IMR-90 (cell line): Measurements from ENCODE around the gene RBMS3. TPM values are rescaled to one million over a fixed set of nuclear protein-coding genes. Genes with fewer than 3 reads are reported as not detected.

ENCODE experiments used
- ATAC-seq: fragments of 200-7000 bp; cut with Tn5 transposase; 2 replicates; pipeline ENCODE4 v1.9.1; 2020; ENCODE audit warnings: low read depth, mild to moderate bottlenecking, moderate library complexity
- BruUV-seq: library from RNA; stranded (reverse); fragments of 400-500 nt; replicated peaks from 2 replicates; lab custom pipeline; 2021; lab: Mats Ljungman, UMichigan
- CTCF ChIA-PET: fragments of 300-600 bp; formaldehyde crosslinking; extraction: SDS; loops from one replicate; lab custom pipeline; 2021; ENCODE audit warnings: antibody characterized with exemption; lab: Yijun Ruan, JAX
- POLR2A ChIA-PET: fragments of 300-600 bp; sonication (Branson Sonifier 250); formaldehyde crosslinking; loops from one replicate; lab custom pipeline; 2022; ENCODE audit warnings: antibody characterized with exemption; ENCODE audit not compliant: unreplicated experiment; lab: Charles Lee
- DNase-seq: peaks from one replicate; pipeline ENCODE4 v3.0.0; 2013
- H2AFZ ChIP-seq: replicated peaks from 2 replicates; pipeline ENCODE3; 2013; ENCODE audit warnings: low read length, mild to moderate bottlenecking; ENCODE audit not compliant: poor library complexity
- H2AK5ac ChIP-seq: 2 replicates; pipeline ENCODE4 v1.6.1; 2013; ENCODE audit warnings: low read depth, low read length, inconsistent platforms
- H2AK9ac ChIP-seq: replicated peaks from 2 replicates; pipeline ENCODE3; 2013; ENCODE audit warnings: mild to moderate bottlenecking, low read depth, low read length, moderate library complexity; ENCODE audit not compliant: poor library complexity
- H2BK120ac ChIP-seq: 2 replicates; pipeline ENCODE4 v1.6.1; 2013; ENCODE audit warnings: low read depth, low read length, inconsistent platforms
- H2BK15ac ChIP-seq: 3 replicates; pipeline ENCODE4 v1.6.1; 2013; ENCODE audit warnings: low read depth, low read length, inconsistent platforms
- H2BK20ac ChIP-seq: 2 replicates; pipeline ENCODE4 v1.6.1; 2013; ENCODE audit warnings: low read depth, mild to moderate bottlenecking, inconsistent platforms, low read length, moderate library complexity
- H2BK5ac ChIP-seq: 2 replicates; pipeline ENCODE4 v1.6.1; 2013; ENCODE audit warnings: mild to moderate bottlenecking, low read depth, low read length, inconsistent platforms; ENCODE audit not compliant: poor library complexity, severe bottlenecking
- H3K14ac ChIP-seq: replicated peaks from 2 replicates; pipeline ENCODE4 v1.6.1; 2013; ENCODE audit warnings: low read depth, low read length, inconsistent platforms
- H3K18ac ChIP-seq: 2 replicates; pipeline ENCODE4 v1.6.1; 2013; ENCODE audit warnings: low read depth, low read length, control low read depth
- H3K23ac ChIP-seq: 2 replicates; pipeline ENCODE4 v1.6.1; 2013; ENCODE audit warnings: low read depth, low read length, inconsistent platforms
- H3K27ac ChIP-seq: 2 replicates; pipeline ENCODE4 v1.5.1; 2013; ENCODE audit warnings: mild to moderate bottlenecking, control low read depth, low read length; ENCODE audit not compliant: insufficient read depth
- H3K27me3 ChIP-seq: 2 replicates; pipeline ENCODE4 v1.6.1; 2013; ENCODE audit warnings: low read length; ENCODE audit not compliant: control insufficient read depth, insufficient read depth
- H3K36me3 ChIP-seq: 2 replicates; pipeline ENCODE4 v1.6.1; 2013; ENCODE audit warnings: low read length, mixed read lengths; ENCODE audit not compliant: control insufficient read depth, insufficient read depth
- H3K4ac ChIP-seq: 2 replicates; pipeline ENCODE4 v1.6.1; 2013; ENCODE audit warnings: low read depth, low read length, inconsistent platforms
- H3K4me1 ChIP-seq: 2 replicates; pipeline ENCODE4 v1.6.1; 2013; ENCODE audit warnings: low read length, mixed read lengths; ENCODE audit not compliant: control insufficient read depth, insufficient read depth
- H3K4me2 ChIP-seq: 2 replicates; pipeline ENCODE4 v1.6.1; 2013; ENCODE audit warnings: low read depth, mild to moderate bottlenecking, control low read depth, low read length, moderate library complexity
- H3K4me3 ChIP-seq: 2 replicates; pipeline ENCODE4 v1.5.1; 2013; ENCODE audit warnings: low read depth, mild to moderate bottlenecking, control low read depth, low read length, moderate library complexity; ENCODE audit not compliant: insufficient read depth
- H3K56ac ChIP-seq: 2 replicates; pipeline ENCODE4 v1.6.1; 2013; ENCODE audit warnings: low read length, inconsistent platforms; ENCODE audit not compliant: insufficient read depth; ENCODE audit errors: extremely low read depth
- H3K79me1 ChIP-seq, 2 experiments: 2 replicates each; pipeline ENCODE4 v1.6.1; 2013; ENCODE audit warnings: low read length in 2 of 2, inconsistent platforms in 1 of 2, low read depth in 1 of 2
- H3K9ac ChIP-seq: 2 replicates; pipeline ENCODE4 v1.6.1; 2013; ENCODE audit warnings: low read depth, low read length, control low read depth
- H3K9me1 ChIP-seq: 2 replicates; pipeline ENCODE4 v1.6.1; 2013; ENCODE audit warnings: low read length, inconsistent platforms; ENCODE audit not compliant: insufficient read depth
- H3K9me3 ChIP-seq: 2 replicates; pipeline ENCODE4 v1.6.1; 2013; ENCODE audit warnings: low read length; ENCODE audit not compliant: control insufficient read depth, insufficient read depth
- H4K20me1 ChIP-seq: 2 replicates; pipeline ENCODE4 v1.6.1; 2013; ENCODE audit warnings: low read length, inconsistent platforms; ENCODE audit not compliant: insufficient read depth
- H4K5ac ChIP-seq: 2 replicates; pipeline ENCODE4 v1.6.1; 2013; ENCODE audit warnings: mild to moderate bottlenecking, low read depth, low read length, control low read depth
- H4K8ac ChIP-seq, 2 experiments: 2 replicates each; pipeline ENCODE4 v1.6.1; 2013; ENCODE audit warnings: low read depth in 2 of 2, low read length in 2 of 2, control low read depth in 1 of 2, inconsistent platforms in 1 of 2
- H4K91ac ChIP-seq: 2 replicates; pipeline ENCODE4 v1.6.1; 2013; ENCODE audit warnings: low read depth, low read length, inconsistent platforms; ENCODE audit not compliant: insufficient read depth
- BHLHE40 ChIP-seq: fragments of 150-350 bp; IDR thresholded peaks from 2 replicates; pipeline ENCODE4 v1.6.1; 2016; ENCODE audit warnings: mild to moderate bottlenecking, low read depth, low read length
- CEBPB ChIP-seq: IDR thresholded peaks from 2 replicates; pipeline ENCODE4 v1.6.1; 2012; ENCODE audit warnings: low read depth, low read length, improper control_type of control experiment
- CHD1 ChIP-seq: IDR thresholded peaks from 2 replicates; pipeline ENCODE4 v1.6.1; 2012; ENCODE audit warnings: low read depth, low read length, improper control_type of control experiment
- CTCF ChIP-seq: conservative IDR thresholded peaks from 2 replicates; pipeline ENCODE4 v1.5.1; 2012; ENCODE audit warnings: mild to moderate bottlenecking, low read depth, low read length, improper control_type of control experiment
- ELK1 ChIP-seq: fragments of 150-350 bp; IDR thresholded peaks from 2 replicates; pipeline ENCODE4 v1.6.1; 2016; ENCODE audit warnings: low read depth, mild to moderate bottlenecking, low read length, moderate library complexity, borderline replicate concordance
- FOS ChIP-seq: fragments of 150-350 bp; IDR thresholded peaks from 2 replicates; pipeline ENCODE4 v1.6.1; 2016; ENCODE audit warnings: low read depth, low read length
- MAFK ChIP-seq: IDR thresholded peaks from 2 replicates; pipeline ENCODE4 v1.6.1; 2012; ENCODE audit warnings: low read depth, low read length, improper control_type of control experiment
- MAZ ChIP-seq: IDR thresholded peaks from 2 replicates; pipeline ENCODE4 v1.6.1; 2012; ENCODE audit warnings: low read depth, mild to moderate bottlenecking, low read length, improper control_type of control experiment, moderate library complexity, borderline replicate concordance
- MXI1 ChIP-seq: IDR thresholded peaks from 2 replicates; pipeline ENCODE4 v1.6.1; 2012; ENCODE audit warnings: low read depth, mild to moderate bottlenecking, low read length, moderate library complexity, borderline replicate concordance
- NFE2L2 ChIP-seq: fragments of 150-350 bp; IDR thresholded peaks from 2 replicates; pipeline ENCODE4 v1.6.1; 2016; ENCODE audit warnings: low read depth, mild to moderate bottlenecking, low read length
- POLR2A ChIP-seq: IDR thresholded peaks from 2 replicates; pipeline ENCODE4 v1.6.1; 2012; ENCODE audit warnings: mild to moderate bottlenecking, low read depth, low read length
- RAD21 ChIP-seq: IDR thresholded peaks from 2 replicates; pipeline ENCODE4 v1.6.1; 2012; ENCODE audit warnings: low read length, improper control_type of control experiment
- RCOR1 ChIP-seq: IDR thresholded peaks from 2 replicates; pipeline ENCODE4 v1.6.1; 2012; ENCODE audit warnings: mild to moderate bottlenecking, low read length, improper control_type of control experiment; ENCODE audit not compliant: insufficient replicate concordance
- RFX5 ChIP-seq: IDR thresholded peaks from 2 replicates; pipeline ENCODE4 v1.8.0; 2012; ENCODE audit warnings: low read depth, mild to moderate bottlenecking, low read length, moderate library complexity
- SMC3 ChIP-seq: fragments of 150-350 bp; IDR thresholded peaks from 2 replicates; pipeline ENCODE4 v1.6.1; 2016; ENCODE audit warnings: low read depth, mild to moderate bottlenecking, antibody characterized with exemption, low read length, moderate library complexity
- USF2 ChIP-seq: fragments of 150-350 bp; IDR thresholded peaks from 2 replicates; pipeline ENCODE4 v1.6.1; 2017; ENCODE audit warnings: mild to moderate bottlenecking, antibody characterized with exemption, low read length, low read depth
- WGBS, 2 experiments: methylation state at CpG; one replicate each; pipeline versions ENCODE4 v1.1.5 to v1.1.7; 2013; ENCODE audit warnings: missing lambda C conversion rate in 2 of 2; ENCODE audit not compliant: insufficient read length in 1 of 2; ENCODE audit errors: extremely low coverage in 2 of 2; 5-methylcytosine and 5-hydroxymethylcytosine counted together
- dilution Hi-C: fragments of 300-500 bp; cut with HindIII; formaldehyde crosslinking; loops from one replicate; pipeline ENCODE4 v1.14.3; 2018; ENCODE audit warnings: low sequenced_read_pairs; ENCODE audit not compliant: unreplicated experiment
- in situ Hi-C: fragments of 300-500 bp; cut with MboI; formaldehyde crosslinking; loops from 3 replicates; pipeline ENCODE4 v1.14.3; 2019; ENCODE audit warnings: low sequenced_read_pairs, inconsistent platforms, mixed read lengths
- intact Hi-C: fragments of 100-400 bp; cut with micrococcal nuclease; formaldehyde crosslinking; loops from 2 replicates; pipeline ENCODE4 v1.10.0; 2022
- polyA plus RNA-seq, 3 experiments: library from polyadenylated mRNA; depleted of rRNA; stranded (reverse); fragments of >200 nt; gene quantifications; 2 replicates each; pipeline ENCODE4 v1.2.3, GENCODE V29; 2012; ENCODE audit warnings: low replicate concordance in 1 of 3
- total RNA-seq: library from RNA; depleted of rRNA; stranded (reverse); fragments of >200 nt; gene quantifications from 2 replicates; pipeline ENCODE4 v1.2.3, GENCODE V29; 2012

The RBMS3 gene
- total and polyA plus RNA-seq, 2 of the 4 experiments (the other 2 are of a cell fraction): 15.2 to 127 TPM

- intact Hi-C loops (no loop called here), dilution Hi-C loops (no loop called here), in situ Hi-C loops (no loop called here)
- Histone ChIP-seq H3K79me1 (no peaks in the 10 kb centered on the region), H3K14ac (no peak overlapping the region), H2BK120ac (no peak overlapping the region), H3K36me3 (no peaks in the 10 kb centered on the region; the same call in 1 of the 2 replicates), H3K9ac (no peak overlapping the region), H3K4me2 (no peak overlapping the region), H3K4ac (no peak overlapping the region), H2AK5ac (no peak overlapping the region), H4K91ac (no peak overlapping the region), H2BK15ac (no peak overlapping the region), H2AFZ (no peak overlapping the region), H2AK9ac (no peak overlapping the region), H3K4me1 (peaks cover 2% of the 10 kb centered on the region; the same call in 1 of the 2 replicates), H3K56ac (no peak overlapping the region), H2BK5ac (no peak overlapping the region), H3K23ac (no peak overlapping the region), H3K4me3 (no peak overlapping the region), H3K18ac (no peak overlapping the region), H3K27me3 (no peaks in the 10 kb centered on the region), H4K5ac (no peak overlapping the region), H3K9me3 (no peaks in the 10 kb centered on the region), H4K20me1 (no peaks in the 10 kb centered on the region), H3K27ac (no peak overlapping the region), H4K8ac (no peak overlapping the region), H2BK20ac (no peak overlapping the region), H3K9me1 (no peaks in the 10 kb centered on the region)
- ATAC-seq (no peak), DNase-seq (no peak)
- BruUV-seq: no TSS peak
- 88% methylated on average over 3 of the region's 3 CpGs; no CpG with 5 or more reads in 1 of the 2 experiments for WGBS, 2 experiments
- TF ChIP-seq CTCF (no peak), MAZ (no peak), RAD21 (no peak), USF2 (no peak), BHLHE40 (no peak), MXI1 (no peak), MAFK (no peak), RFX5 (no peak), POLR2A (no peak), NFE2L2 (no peak), ELK1 (no peak), CEBPB (no peak), CHD1 (no peak), RCOR1 (no peak), FOS (no peak), SMC3 (no peak)
- CTCF ChIA-PET: interaction anchor here (1.0 kb wide), 1 partner anchor 11 kb away, joined by 3 read pairs; no protein-coding TSS in a partner anchor
- POLR2A ChIA-PET: no interaction called here
Observed at GRCh38 chr3:29880809-29881208, 599.9 kb downstream of the RBMS3 start.
